Tongue (tissue), 2 donors: ENCODE results near the gene ZFP82. TPM values are rescaled to one million over a fixed set of nuclear protein-coding genes. Genes with fewer than 3 reads are reported as not detected.

Experiments
- DNase-seq: peaks from one replicate; pipeline ENCODE4 v3.0.0-alpha.2; 2015
- total RNA-seq: library from RNA; depleted of rRNA; stranded (reverse); fragments of >200 nt; gene quantifications from one replicate; pipeline ENCODE4 v1.2.3, GENCODE V29; 2014

The ZFP82 gene
- total RNA-seq, 1 donor from 2014 or later: 13.8 TPM

- no peak for DNase-seq
These were observed 46.6 kb downstream of the ZFP82 start for GRCh38 chr19:36371886-36372285.

- DNase-seq: no peak
These were observed 54.6 kb downstream of the ZFP82 start for GRCh38 chr19:36363845-36364244.

Other genes starting within 250 kb of the ZFP82 start
- gene ZNF565, start 204.0 kb downstream of the ZFP82 start, total RNA-seq: 11.8 TPM
- gene ZNF146, start 203.5 kb downstream of the ZFP82 start, total RNA-seq: 148 TPM
- gene ZFP14, start 39.4 kb downstream of the ZFP82 start, total RNA-seq: 15.5 TPM
- gene ZNF566, start 70.9 kb upstream of the ZFP82 start, total RNA-seq: 35.3 TPM
- gene ZNF260, start 109.6 kb upstream of the ZFP82 start, total RNA-seq: 28.3 TPM
- gene ZNF529, start 154.6 kb upstream of the ZFP82 start, total RNA-seq: 31.4 TPM
- 21.0 TPM for gene ZNF382, start 186.7 kb upstream of the ZFP82 start, total RNA-seq
- 10.5 TPM for gene ZNF461, start 248.2 kb upstream of the ZFP82 start, total RNA-seq